ENCODE measurements around the gene GPC5.

GPC5 gene

DNA sequence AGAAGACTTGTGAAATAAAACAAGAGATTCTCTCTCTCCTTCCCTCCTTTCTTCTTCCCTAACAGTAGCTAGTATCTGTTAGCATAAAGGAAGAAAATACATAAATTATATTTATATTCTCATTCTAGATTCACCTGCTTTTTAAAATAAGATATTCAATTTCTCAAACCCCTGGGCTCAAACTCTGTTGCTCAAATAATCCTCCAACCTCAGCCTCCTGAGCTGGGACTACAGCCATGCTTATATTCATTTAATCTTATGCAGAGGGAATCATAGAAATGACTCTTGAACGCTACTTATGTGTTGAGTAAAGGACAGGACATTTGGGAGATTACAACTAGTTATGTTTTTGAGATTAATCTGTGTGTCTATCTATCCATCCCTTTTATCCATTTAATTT, 56.2 kb downstream of the GPC5 start:
- no peak for DNase-seq (ENCODE audit: low read depth in 2 of 2)

DNA sequence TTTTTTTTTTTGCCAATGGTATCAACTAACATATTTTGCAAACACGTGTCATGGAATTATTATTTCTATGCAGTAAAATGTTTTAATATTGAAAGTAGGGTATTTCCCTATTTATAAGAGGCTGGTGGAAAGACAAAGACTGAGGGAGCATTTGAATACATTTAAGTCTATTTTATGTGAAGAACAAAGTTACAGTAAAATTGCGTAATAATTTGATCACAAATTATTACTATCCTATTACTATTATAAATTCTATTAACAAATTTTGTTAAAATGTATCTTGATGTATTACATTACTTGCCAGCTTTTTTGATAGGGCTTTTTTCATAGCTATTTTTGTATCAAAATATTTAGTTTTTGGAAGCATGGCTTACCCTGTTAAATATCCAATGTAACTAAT, 58.4 kb downstream of the GPC5 start:
- DNase-seq (ENCODE audit: low read depth in 2 of 2), result no peak

DNA sequence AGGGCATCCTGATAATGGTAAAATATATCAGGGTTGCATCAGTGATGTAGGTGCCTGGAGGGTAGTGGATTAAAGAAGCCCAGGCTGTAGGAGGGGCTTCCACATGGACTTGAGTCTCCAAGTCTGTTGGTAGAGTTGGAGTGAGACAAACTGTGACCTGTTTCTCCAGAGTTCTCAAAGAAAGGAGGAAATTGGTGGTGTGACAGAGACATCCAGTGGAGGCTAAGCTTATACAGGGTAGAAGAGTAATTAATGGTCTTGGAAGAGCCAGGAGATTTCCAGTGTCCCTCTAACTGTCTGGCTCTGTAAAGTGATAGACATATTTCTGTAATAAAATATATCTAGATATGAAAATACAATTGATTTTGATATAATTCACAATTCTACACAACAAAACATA, 61.1 kb downstream of the GPC5 start:
- DNase-seq (ENCODE audit: low read depth in 2 of 2), result no peak

DNA sequence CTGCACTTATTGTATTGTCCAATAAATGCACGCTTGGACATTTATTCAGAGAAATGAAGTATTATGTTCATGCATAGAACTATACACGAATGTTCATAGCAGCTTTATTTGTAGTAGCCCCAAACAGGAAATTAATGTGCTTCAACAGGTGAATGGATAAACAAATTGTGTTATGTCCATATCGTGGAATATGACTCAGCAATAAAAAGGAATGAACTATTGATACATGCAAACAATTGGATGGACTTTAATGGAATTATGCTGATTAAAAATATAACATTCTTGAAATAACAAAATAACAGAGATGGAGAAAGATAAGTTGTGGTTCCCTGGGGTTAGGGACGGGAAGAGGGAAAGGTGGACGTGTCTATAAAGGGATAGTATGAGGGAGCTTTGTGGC, 65.9 kb downstream of the GPC5 start:
- DNase-seq (ENCODE audit: low read depth in 2 of 2), result no peak

DNA sequence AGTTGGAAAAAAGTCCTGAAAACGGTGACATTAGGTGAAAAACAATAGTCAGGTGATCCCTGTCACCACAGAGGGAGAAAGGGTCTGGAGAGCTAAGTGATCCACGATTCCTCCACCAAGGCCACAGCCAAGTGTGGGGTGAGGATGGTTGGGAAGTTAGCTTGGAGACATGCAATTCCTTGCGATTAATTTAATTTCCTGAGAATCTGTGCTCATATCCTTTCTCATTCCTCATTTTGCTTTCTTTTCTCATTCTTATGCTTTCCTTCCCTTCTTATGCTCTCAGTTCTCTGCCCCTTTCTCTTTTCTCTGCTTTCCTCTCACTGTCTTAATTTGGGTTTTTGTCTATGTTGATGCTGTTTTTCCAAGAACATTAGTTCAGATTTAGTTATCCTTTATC, 68.8 kb downstream of the GPC5 start:
- DNase-seq (ENCODE audit: low read depth in 2 of 2), result no peak

DNA sequence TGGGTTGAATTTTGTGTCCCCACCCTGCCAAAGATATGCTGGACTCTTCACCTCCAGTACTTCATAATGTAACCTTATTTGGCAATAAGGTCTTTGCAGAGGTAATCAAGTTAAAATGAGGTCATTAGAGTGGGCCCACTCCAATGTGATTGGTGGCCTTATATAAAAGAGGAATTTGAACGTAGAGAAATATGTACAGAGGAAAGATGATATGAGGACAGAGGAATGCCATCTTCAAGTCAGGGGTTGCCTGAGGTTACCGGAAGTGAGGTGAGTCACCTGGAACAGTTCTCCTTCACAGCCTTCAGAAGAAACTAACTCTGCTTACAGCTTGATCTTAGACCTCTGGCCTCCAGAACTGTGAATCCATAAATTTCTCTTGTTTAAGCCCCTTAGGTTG, 69.9 kb downstream of the GPC5 start:
- no peak for DNase-seq (ENCODE audit: low read depth in 2 of 2)

DNA sequence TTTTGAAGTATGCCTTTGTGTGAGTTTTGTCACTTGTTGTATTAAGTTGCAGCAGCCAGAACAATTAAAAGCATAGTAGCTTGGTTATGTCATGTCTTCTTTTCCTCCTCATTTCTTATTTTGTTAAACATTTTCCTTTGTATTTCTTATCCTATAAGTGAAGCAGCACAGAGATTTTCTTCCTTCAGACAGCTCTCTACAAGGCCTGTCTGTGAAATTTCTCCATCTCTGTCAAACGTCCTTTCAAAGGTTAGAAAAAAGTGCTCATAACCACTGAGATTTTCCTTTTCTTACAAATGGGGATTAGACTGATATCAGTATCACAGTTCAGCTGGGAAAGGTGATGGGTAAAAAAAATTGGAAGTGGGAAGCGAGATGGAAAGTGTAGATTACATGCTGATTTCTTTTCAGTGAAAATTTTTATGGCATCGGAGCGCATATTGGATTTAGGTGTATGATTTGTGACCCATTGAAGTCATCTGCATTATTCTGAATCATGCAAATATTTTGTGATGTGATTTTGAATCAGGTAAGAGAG, 71.7 kb downstream of the GPC5 start:
- DNase-seq (ENCODE audit: low read depth in 2 of 2), result no peak

DNA sequence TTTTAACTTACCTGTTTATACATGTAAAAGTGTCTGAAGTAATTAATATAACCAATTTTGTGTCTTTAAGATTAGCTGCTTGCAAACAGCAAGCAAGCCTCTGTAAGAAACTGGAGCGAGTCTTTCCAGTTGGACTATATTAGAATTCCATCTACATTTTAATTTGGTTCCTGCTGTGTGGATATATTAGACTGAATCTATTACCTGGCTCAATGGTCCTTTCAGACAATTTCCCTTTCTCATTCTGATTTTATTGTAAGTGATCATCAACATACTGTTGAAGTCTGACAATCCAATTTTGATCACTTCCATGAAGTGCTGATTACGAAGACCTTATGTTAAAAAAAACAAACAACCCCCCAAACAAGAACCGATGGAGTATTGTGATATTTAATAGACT, 72.3 kb downstream of the GPC5 start:
- DNase-seq (ENCODE audit: low read depth in 2 of 2), result no peak

DNA sequence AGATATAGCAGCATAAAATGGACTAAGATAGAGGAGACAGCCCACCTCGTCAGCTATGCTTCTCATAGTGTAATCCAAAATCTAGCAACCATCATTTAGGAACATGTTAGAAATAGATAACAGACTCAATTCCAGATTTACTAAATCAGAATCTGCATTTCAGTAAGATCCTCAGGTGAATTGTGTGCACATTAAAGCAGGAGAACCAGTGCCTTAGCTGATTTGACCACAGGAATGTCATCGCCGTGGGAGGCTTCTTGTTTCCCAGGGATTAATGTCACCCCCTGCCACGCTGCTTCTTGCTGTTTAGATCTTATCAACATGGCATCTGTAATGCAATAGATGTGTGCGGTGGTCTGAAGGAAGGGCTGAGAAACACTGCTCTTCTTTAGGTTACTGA, 84.0 kb downstream of the GPC5 start:
- DNase-seq (ENCODE audit: low read depth in 2 of 2), result no peak

DNA sequence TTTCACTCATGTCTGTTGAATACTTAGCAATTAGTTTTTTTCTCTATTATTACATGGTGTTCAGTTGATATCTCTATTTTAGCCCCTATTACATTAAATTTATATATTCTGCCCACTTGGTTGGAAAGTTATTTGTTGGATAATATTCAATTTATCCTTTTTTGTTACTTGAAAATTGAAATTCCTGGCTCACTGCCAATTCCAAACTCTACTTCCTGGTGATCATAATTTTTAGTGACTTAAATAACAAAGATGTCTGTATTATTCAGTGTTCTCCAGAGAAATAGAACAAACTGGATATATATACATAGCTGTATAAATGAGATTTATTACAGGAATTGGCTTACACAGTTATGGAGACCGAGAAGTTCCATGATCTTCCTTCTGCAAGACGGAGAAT, 93.6 kb downstream of the GPC5 start:
- DNase-seq (ENCODE audit: low read depth in 2 of 2), result no peak

DNA sequence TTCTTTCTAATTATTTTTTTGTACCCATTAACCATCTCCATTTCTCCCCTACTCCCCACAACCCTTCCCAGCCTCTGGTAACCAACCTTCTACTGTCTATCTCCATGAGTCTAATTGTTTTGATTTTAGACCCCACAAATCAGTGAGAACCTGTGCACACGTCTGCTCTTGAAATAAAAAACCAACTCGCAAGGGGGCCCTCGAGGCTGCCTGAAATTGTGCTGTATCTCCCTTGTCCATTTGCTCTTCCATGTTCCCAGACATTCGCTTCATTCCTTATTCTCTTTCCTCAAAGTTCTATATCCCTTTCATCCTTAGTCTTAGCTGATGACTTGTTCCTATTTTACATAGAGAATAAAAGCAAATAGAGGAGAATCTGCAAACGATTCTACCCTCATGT, 95.0 kb downstream of the GPC5 start:
- no peak for DNase-seq (ENCODE audit: low read depth in 2 of 2)

DNA sequence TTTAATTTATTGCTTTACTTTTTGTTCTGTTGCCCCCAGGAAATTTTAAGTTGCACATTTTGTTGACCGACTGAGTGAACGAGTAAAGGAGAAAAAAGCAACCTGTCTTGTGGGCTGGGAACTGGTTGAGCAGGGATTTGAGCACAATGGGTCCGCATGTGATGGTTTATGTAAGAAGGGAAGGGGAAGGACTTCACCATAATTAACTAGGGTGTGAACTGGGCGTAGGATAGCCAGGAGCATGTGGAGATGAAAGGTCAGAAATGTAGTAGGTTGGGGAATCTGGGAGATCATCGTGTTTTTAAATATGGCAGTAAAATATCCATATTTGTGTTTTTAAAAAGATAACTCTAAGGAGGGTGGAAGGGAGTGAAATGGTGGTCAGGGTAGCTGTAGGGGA, 99.9 kb downstream of the GPC5 start:
- DNase-seq (ENCODE audit: low read depth in 2 of 2), result no peak

DNA sequence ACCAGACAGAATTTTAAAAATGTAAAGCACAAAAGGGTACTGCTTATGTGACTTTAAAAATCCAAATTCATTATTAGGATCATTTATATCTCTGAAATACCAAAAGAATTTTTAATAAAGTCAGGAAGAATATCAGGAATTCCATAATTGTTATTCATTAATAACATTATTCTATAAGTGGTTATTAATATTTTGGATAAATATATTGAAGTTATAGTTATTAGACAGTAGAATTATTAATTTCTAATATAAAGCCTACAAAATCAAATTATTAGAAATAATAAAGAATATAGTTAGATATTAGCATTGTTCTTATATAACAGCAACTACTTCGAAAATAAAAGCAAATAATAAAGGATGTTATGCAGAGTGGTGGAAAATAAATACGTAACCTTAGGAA, 105.8 kb downstream of the GPC5 start:
- DNase-seq (ENCODE audit: low read depth in 2 of 2), result no peak

DNA sequence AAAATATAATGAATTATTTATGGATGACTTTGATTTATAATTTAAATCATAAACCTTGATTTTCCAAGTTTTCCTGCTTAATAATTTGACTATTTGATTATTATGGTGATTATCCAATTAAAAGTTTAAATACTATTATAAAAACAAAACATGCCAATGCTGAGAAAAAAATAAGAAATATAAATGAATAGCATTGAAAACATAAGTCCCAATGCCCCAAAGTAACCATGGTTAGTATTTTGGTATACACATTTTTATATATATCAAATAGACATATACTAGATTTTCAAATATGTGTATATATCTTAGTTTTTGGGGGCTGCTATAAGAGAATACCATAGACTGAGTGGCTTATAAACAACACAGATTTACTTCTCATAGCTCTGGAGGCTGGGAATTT, 108.3 kb downstream of the GPC5 start:
- DNase-seq (ENCODE audit: low read depth in 2 of 2), result no peak

DNA sequence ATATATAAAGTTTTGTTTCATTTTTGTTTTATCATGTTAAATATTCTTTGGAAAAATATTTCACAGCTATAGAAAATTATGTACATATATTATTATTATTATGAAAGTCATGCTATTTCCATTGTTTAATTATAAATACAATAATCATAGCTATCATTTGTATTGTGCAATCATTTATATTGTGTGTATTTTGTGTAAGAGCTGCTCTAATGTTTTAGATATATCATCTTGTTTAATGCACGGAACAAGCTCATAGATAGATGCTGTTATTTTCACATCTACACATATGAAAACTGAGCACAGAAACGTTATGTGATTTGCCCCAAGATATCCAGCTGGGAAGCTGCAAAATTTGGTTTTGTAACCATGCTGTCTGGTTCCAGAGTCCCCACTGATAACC, 111.6 kb downstream of the GPC5 start:
- no peak for DNase-seq (ENCODE audit: low read depth in 2 of 2)

DNA sequence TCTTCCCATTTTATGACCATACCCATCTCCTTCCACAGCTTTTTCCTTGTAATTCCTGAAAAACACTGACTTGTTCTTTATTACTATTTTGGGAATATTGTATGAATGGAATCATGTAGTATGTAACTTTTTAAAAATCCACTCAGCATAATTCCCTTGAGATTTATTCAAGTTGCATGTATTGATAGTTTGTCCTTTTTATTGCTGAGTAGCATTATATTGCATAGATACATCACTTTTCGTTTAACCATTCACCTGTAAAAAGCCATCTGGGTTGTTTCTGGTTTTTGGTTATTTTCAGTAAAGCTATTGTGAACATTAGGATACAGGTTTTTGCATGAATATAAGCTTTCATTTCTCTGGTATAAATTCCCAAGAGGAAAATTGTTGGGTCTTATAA, 115.4 kb downstream of the GPC5 start:
- DNase-seq (ENCODE audit: low read depth in 2 of 2), result no peak

DNA sequence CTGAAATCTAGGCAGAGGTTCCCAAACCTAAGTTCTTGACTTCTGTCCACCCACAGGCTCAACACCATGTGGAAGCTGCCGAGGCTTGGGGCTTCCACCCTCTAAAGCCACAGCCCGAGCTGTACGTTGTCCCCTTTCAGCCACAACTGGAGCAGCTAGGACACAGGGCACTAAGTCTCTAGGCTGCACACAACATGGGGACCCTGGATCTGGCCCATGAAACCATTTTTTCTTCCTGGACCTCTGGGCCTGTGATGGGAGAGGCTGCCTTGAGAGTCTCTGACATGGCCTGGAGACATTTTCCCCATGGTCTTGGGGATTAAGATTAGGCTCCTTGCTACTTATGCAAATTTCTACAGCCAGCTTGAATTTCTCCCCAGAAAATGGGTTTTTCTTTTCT, 118.4 kb downstream of the GPC5 start:
- no peak for DNase-seq (ENCODE audit: low read depth in 2 of 2)

DNA sequence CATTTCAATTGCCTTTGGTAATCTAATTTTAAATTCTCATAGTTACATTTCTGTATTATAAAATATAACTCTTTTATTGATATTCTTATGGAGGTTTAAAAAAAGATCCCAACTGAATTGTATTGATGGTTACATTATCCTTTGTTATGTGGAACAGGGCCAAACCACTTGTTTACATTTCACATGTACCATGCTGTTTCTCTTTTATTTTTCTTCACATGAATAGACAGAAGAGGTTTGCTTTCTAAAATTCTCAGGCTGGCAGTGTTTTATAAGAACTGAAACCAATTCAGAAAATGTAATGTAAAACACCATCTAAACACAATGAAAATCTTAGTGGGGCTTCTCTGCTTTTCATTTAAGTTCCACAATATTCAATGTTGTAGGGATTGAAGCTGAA, 122.5 kb downstream of the GPC5 start:
- DNase-seq (ENCODE audit: low read depth in 2 of 2), result no peak

DNA sequence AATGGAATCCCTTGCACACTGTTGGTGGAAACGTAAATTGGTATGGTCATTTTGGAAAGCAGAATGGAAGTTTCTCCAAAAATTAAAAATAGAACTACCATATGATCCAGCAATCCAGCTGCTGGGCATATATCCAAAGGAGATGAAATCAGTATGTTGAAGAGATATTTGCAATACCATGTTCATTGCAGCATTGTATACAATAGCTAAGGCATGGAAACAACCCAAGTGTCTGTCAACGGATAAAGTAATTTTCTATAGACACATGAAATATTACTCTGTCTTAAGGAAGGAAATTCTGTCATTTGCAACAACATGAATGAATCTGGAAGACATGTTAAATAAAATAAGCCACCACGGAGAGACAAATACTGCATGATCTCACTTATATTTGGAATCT, 124.7 kb downstream of the GPC5 start:
- no peak for DNase-seq (ENCODE audit: low read depth in 2 of 2)

DNA sequence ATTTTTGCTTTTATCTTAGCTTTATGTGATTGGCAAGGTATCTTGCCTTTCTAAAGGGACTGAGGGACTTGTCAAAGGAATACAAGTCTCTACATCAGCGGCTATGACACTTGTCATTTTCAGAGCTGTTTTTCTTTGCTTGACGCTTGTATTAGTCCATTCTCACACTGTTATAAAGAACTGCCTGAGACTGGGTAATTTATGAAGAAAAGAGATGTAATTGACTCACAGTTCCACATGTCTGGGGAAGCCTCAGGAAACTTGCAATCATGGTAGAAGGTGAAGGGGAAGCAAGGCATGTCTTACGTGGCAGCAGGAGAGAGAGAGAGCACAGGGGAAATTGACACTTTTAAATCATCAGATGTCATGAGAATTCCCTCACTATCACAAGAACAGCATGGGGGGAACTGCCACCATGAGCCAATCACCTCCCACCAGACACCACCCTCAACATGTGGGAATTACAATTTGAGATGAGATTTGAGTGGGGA, 128.2 kb downstream of the GPC5 start:
- DNase-seq (ENCODE audit: low read depth in 2 of 2), result no peak

DNA sequence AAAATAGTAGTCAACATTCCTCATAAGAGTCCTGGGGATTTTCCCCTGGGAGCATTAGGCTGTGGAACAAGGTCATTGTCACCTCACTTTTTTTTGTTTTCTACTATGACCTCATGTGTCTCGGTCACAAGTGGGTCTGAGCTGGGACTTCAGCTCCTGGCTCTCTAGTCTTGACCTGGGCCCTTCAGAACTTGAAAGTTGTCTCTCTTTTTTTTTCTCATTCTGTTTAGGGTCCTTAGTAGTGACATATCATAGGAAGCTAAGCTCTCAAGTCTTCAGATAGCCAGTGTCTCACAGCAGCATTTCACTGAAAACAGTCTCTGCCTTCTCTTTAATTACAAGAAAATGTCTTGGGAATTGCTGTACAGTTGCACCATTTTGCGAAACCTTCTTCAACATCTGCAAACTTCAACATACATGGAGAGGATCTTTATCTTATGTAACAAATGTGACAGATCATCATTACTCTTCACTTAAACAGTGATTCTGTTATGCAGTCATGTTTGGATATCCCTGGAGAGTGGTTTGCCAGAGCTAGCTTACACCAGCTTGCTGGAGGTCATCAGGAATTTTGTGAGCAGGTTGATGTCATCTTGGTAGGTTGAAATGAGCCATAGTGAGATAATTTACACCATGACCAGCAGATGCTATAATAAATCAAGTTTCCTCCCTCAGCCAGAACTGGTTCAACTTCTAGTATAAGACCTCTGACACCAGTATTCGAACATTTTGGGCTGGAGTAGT, 131.5 kb downstream of the GPC5 start:
- no peak for DNase-seq (ENCODE audit: low read depth in 2 of 2)

DNA sequence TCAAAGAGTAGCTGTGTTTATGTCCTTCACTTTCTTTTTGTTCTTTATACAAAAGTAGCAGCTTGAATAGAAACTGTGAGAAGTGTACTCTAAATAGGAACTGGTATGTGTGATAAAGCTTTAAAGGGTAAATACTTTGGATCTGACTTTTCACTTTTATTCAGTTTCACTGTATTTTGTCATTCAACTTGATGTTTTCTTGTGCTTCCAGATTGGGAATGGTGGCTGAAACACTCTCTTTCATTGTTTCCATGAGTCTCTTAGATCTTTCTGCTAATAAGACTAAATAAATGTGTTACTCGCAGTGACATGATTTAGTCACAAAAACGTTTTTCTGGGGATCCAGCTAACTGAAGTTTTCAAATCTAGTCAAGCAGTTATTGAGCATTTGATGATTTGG, 133.2 kb downstream of the GPC5 start:
- no peak for DNase-seq (ENCODE audit: low read depth in 2 of 2)

DNA sequence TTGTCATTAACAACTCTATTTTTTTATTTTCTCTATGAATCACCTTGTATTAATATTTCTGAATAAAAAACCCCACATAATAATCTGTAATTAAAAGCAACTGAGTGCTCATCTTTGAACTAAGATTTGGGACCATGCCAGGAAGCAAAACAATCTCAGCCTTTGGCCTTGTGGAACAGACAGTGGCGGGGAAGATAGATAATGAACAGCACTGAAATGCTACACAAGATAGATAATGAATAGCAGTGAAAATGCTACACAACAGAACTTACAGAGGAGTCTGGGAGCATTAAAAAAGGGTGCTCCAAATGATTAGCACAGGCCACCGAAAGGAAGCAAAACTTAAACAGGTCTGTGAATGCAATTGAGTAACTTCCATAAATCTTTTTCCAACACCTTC, 134.9 kb downstream of the GPC5 start:
- DNase-seq (ENCODE audit: low read depth in 2 of 2), result no peak

DNA sequence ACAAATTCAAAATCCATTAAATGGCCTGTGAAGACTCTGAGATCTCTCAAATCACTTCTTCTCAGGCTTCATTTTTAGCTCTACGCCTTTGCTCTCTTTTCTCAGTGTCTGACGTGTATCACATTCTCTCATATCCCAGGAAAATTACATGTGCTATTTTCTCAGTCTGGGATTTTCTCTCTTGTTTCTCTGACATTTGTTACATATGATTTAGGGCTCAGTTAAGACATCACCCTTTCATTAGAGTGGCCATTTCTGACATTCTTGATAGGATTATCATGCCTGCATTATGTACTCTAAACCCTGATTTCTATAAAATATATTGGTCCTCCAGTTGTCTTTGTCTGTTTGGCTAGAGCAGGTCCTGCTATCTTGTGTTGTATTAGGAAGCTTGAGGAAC, 136.6 kb downstream of the GPC5 start:
- DNase-seq (ENCODE audit: low read depth in 2 of 2), result no peak
